PC-9 (cell line): ENCODE results near the gene C4orf54.

ENCODE experiments used
- EZH2 ChIP-seq: fragments of 200-600 bp; sonication (generic); IDR thresholded peaks from 2 replicates; pipeline ENCODE4 v1.8.0; 2017; ENCODE audit warnings: antibody characterized with exemption, low read depth
- TF ChIP-seq, protein P1 (sequence below): fragments of 200-600 bp; sonication (generic); conservative IDR thresholded peaks from 2 replicates; pipeline ENCODE4 v1.6.1; 2017; ENCODE audit warnings: mixed run types, antibody characterized with exemption, mild to moderate bottlenecking, moderate library complexity

DNA sequence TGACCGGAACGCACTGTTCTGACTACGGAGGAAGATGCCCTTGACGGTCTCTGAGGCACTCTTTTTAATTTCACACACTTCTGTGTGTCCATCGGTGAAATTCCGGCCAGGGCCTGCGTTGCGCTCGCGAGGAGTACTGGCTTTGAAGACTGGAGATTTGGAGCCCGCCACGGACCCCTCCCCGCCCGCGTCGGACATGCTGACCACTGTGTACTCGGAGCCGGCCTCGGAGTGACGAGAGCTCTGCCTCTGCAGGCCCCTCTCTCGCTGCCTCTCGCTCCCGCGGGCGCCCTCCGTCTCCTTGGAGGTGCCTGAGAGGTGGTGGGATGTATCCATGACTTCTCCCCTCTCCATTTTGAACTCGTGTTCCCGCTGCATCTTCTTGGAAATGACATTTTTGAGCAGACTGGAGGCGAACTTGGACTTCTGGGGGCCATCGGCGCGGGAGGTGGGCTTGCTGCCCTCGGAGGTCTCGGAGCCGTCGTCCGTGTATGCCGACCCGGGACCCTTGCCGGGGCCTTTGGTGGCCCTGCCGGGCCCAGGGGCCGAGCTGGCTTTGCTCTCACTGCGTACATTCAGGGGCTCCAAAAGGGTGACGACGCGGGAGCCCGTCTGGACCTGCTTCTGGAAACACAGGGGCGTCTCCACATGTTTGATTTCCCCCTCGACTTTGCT is 5.7 kb downstream of the C4orf54 start:
- TF ChIP-seq, protein P1, sequence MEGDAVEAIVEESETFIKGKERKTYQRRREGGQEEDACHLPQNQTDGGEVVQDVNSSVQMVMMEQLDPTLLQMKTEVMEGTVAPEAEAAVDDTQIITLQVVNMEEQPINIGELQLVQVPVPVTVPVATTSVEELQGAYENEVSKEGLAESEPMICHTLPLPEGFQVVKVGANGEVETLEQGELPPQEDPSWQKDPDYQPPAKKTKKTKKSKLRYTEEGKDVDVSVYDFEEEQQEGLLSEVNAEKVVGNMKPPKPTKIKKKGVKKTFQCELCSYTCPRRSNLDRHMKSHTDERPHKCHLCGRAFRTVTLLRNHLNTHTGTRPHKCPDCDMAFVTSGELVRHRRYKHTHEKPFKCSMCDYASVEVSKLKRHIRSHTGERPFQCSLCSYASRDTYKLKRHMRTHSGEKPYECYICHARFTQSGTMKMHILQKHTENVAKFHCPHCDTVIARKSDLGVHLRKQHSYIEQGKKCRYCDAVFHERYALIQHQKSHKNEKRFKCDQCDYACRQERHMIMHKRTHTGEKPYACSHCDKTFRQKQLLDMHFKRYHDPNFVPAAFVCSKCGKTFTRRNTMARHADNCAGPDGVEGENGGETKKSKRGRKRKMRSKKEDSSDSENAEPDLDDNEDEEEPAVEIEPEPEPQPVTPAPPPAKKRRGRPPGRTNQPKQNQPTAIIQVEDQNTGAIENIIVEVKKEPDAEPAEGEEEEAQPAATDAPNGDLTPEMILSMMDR = no peak
- no peak for TF ChIP-seq EZH2
